Liver (tissue), 3 donors: ENCODE results near the gene ELAC2.

ENCODE experiments used
- CTCF ChIP-seq: fragments of 150-350 bp; IDR thresholded peaks from 2 replicates; pipeline ENCODE4 v1.5.1; 2017; ENCODE audit warnings: improper control_type of control experiment, low read depth, low read length; ENCODE audit not compliant: missing input control
- HNF4A ChIP-seq, 2 donors: conservative IDR thresholded peaks; 2 replicates each; pipeline ENCODE4 v1.6.1; 2016; ENCODE audit warnings: antibody characterized with exemption in 2 of 2, mild to moderate bottlenecking in 2 of 2
- RAD21 ChIP-seq, 2 donors: IDR thresholded peaks; 2 replicates each; pipeline ENCODE4 v1.6.1; 2016; ENCODE audit warnings: antibody characterized with exemption in 2 of 2, mild to moderate bottlenecking in 2 of 2
- TAF1 ChIP-seq: conservative IDR thresholded peaks from 2 replicates; pipeline ENCODE4 v1.6.1; 2016; ENCODE audit warnings: antibody characterized with exemption, mild to moderate bottlenecking
- TF ChIP-seq, protein P1 (sequence below): IDR thresholded peaks from 2 replicates; pipeline ENCODE4 v1.6.1; 2016; ENCODE audit warnings: antibody characterized with exemption
- TF ChIP-seq, protein P2 (sequence below): IDR thresholded peaks from 2 replicates; pipeline ENCODE4 v1.6.1; 2016; ENCODE audit warnings: antibody characterized with exemption
- donor health status: healthy.
- donor health status: healthy.

- TF ChIP-seq HNF4A (conservative IDR thresholded peaks at IDR 0.05) (no peak), CTCF (no peak), RAD21 (IDR thresholded peaks at IDR 0.05) (no peak), TAF1 (no peak)
- TF ChIP-seq, protein P1, sequence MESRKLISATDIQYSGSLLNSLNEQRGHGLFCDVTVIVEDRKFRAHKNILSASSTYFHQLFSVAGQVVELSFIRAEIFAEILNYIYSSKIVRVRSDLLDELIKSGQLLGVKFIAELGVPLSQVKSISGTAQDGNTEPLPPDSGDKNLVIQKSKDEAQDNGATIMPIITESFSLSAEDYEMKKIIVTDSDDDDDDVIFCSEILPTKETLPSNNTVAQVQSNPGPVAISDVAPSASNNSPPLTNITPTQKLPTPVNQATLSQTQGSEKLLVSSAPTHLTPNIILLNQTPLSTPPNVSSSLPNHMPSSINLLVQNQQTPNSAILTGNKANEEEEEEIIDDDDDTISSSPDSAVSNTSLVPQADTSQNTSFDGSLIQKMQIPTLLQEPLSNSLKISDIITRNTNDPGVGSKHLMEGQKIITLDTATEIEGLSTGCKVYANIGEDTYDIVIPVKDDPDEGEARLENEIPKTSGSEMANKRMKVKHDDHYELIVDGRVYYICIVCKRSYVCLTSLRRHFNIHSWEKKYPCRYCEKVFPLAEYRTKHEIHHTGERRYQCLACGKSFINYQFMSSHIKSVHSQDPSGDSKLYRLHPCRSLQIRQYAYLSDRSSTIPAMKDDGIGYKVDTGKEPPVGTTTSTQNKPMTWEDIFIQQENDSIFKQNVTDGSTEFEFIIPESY: no peak
- TF ChIP-seq, protein P2, sequence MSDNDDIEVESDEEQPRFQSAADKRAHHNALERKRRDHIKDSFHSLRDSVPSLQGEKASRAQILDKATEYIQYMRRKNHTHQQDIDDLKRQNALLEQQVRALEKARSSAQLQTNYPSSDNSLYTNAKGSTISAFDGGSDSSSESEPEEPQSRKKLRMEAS: no peak
These were observed 21.5 kb downstream of the ELAC2 start for GRCh38 chr17:12996357-12996756.
